K562 (cell line): ENCODE measurements around the gene PIGX. TPM values are rescaled to one million over a fixed set of nuclear protein-coding genes. Genes with fewer than 3 reads are reported as not detected.
A peak's percentile ranks its signal among the peaks of the same experiment; 100 is the strongest.

ENCODE experiments used
- CEBPG ChIP-seq, 3 experiments: fragments of 200-800 bp in 1 of 3; sonication (Bioruptor generic) in 1 of 3; sonication (generic) in 1 of 3; formaldehyde crosslinking in 1 of 3; IDR thresholded peaks in 2 of 3; conservative IDR thresholded peaks in 1 of 3; 2 replicates each; pipeline versions ENCODE4 v1.6.1 to v1.8.0; 2016 to 2022; ENCODE audit warnings: missing compliant biosample characterization in 2 of 3, missing genetic modification characterization in 2 of 3, mild to moderate bottlenecking in 1 of 3, missing genetic modification reagents in 1 of 3
- KAT7 ChIP-seq: sonication (generic); formaldehyde crosslinking; IDR thresholded peaks from 2 replicates; pipeline ENCODE4 v1.8.0; 2022; ENCODE audit warnings: missing genetic modification reagents, mild to moderate bottlenecking, borderline replicate concordance
- NFYB ChIP-seq: IDR thresholded peaks from 2 replicates; pipeline ENCODE4 v1.6.1; 2011; ENCODE audit warnings: mild to moderate bottlenecking, moderate library complexity; ENCODE audit not compliant: insufficient read length; ENCODE audit errors: extremely low read depth
- NR2C2 ChIP-seq, 2 experiments: fragments of 200-800 bp in 1 of 2; sonication (Bioruptor generic) in 1 of 2; sonication (generic) in 1 of 2; formaldehyde crosslinking in 1 of 2; IDR thresholded peaks; 2 replicates each; pipeline versions ENCODE4 v1.6.1 to v1.8.0; 2016 to 2022; ENCODE audit warnings: mild to moderate bottlenecking in 1 of 2, missing compliant biosample characterization in 1 of 2, missing genetic modification characterization in 1 of 2, missing genetic modification reagents in 1 of 2
- PHB2 ChIP-seq: fragments of 450-650 bp; IDR thresholded peaks from 2 replicates; pipeline ENCODE4 v1.6.1; 2017; ENCODE audit warnings: low read depth
- RAD51 ChIP-seq: fragments of 450-650 bp; IDR thresholded peaks from 2 replicates; pipeline ENCODE4 v1.7.1; 2016; ENCODE audit warnings: low read depth, mild to moderate bottlenecking, borderline replicate concordance
- TFAM ChIP-seq: fragments of 250-450 bp; sonication (Bioruptor Pico); conservative IDR thresholded peaks from 2 replicates; pipeline ENCODE4 v1.5.0; 2021; ENCODE audit warnings: mild to moderate bottlenecking, moderate library complexity
- TSC22D4 ChIP-seq: fragments of 450-650 bp; IDR thresholded peaks from 2 replicates; pipeline ENCODE4 v1.6.1; 2016; ENCODE audit warnings: missing genetic modification characterization, missing biosample characterization, control low read depth
- ZC3H4 ChIP-seq: sonication (generic); formaldehyde crosslinking; IDR thresholded peaks from 2 replicates; pipeline ENCODE4 v1.9.0; 2021; ENCODE audit warnings: missing genetic modification reagents, borderline replicate concordance
- polyA plus RNA-seq, 8 experiments: library from polyadenylated mRNA; depleted of rRNA in 4 of 8; stranded (reverse) in 5 of 8; unstranded in 3 of 8; fragments of >200 nt; fragmentation: Nextera tagmentation in 2 of 8; fragmentation: Illumina TruSeq in 1 of 8; extraction: Ambion mirVana in 2 of 8; extraction: Trizol in 1 of 8; gene quantifications; 2 replicates each; pipeline versions ENCODE4 v1.2.1 to v1.2.3, GENCODE V29; 2011 to 2014; ENCODE audit warnings: inconsistent platforms in 1 of 8, missing spikeins in 1 of 8
- total RNA-seq, 7 experiments: library from RNA; depleted of rRNA in 6 of 7; stranded (reverse); fragments of >200 nt in 6 of 7; fragmentation: Illumina TruSeq in 2 of 7; extraction: Trizol in 2 of 7; gene quantifications; 2 replicates each; pipeline versions ENCODE4 v1.2.1 to v1.2.3, GENCODE V29; 2011 to 2021; ENCODE audit warnings: low replicate concordance in 1 of 7
- TF ChIP-seq, protein P1 (sequence below), 2 experiments: fragments of 450-650 bp in 1 of 2; IDR thresholded peaks; 2 replicates each; pipeline ENCODE4 v1.6.1; 2011 to 2017; ENCODE audit warnings: low read depth in 2 of 2, antibody characterized with exemption in 1 of 2, borderline replicate concordance in 1 of 2, low read length in 1 of 2, mild to moderate bottlenecking in 1 of 2, mixed read lengths in 1 of 2; ENCODE audit not compliant: control insufficient read depth in 1 of 2
- TF ChIP-seq, protein P2 (sequence below), 2 experiments: fragments of 450-650 bp; IDR thresholded peaks; 2 replicates each; pipeline ENCODE4 v1.6.1; 2016
- TF ChIP-seq, protein P3 (sequence below): sonication (generic); formaldehyde crosslinking; IDR thresholded peaks from 2 replicates; pipeline ENCODE4 v1.9.0; 2022; ENCODE audit warnings: mild to moderate bottlenecking, missing genetic modification reagents
- TF ChIP-seq, protein P4 (sequence below), 2 experiments: fragments of 450-650 bp in 1 of 2; sonication (generic) in 1 of 2; formaldehyde crosslinking; conservative IDR thresholded peaks; 2 replicates each; pipeline versions ENCODE4 v1.4.0 to v1.8.1; 2020 to 2022; ENCODE audit warnings: mild to moderate bottlenecking in 1 of 2, missing genetic modification reagents in 1 of 2
- TF ChIP-seq, protein P5 (sequence below): fragments of 450-650 bp; formaldehyde crosslinking; IDR thresholded peaks from 2 replicates; pipeline ENCODE4 v1.4.0; 2022; ENCODE audit warnings: mild to moderate bottlenecking, moderate library complexity
- TF ChIP-seq, protein P6 (sequence below), 2 experiments: fragments of 200-800 bp in 1 of 2; sonication (Bioruptor generic) in 1 of 2; sonication (generic) in 1 of 2; formaldehyde crosslinking in 1 of 2; IDR thresholded peaks in 1 of 2; conservative IDR thresholded peaks in 1 of 2; 2 replicates each; pipeline versions ENCODE4 v1.5.0 to v1.6.1; 2016 to 2020; ENCODE audit warnings: missing compliant biosample characterization in 1 of 2, missing genetic modification characterization in 1 of 2, missing genetic modification reagents in 1 of 2

Gene PIGX
- total and polyA plus RNA-seq, 9 of the 15 experiments (the other 6 are each of a cell fraction or from before 2014, with no cell fraction given), result 3.7 to 36.3 (median 26.9) TPM

DNA sequence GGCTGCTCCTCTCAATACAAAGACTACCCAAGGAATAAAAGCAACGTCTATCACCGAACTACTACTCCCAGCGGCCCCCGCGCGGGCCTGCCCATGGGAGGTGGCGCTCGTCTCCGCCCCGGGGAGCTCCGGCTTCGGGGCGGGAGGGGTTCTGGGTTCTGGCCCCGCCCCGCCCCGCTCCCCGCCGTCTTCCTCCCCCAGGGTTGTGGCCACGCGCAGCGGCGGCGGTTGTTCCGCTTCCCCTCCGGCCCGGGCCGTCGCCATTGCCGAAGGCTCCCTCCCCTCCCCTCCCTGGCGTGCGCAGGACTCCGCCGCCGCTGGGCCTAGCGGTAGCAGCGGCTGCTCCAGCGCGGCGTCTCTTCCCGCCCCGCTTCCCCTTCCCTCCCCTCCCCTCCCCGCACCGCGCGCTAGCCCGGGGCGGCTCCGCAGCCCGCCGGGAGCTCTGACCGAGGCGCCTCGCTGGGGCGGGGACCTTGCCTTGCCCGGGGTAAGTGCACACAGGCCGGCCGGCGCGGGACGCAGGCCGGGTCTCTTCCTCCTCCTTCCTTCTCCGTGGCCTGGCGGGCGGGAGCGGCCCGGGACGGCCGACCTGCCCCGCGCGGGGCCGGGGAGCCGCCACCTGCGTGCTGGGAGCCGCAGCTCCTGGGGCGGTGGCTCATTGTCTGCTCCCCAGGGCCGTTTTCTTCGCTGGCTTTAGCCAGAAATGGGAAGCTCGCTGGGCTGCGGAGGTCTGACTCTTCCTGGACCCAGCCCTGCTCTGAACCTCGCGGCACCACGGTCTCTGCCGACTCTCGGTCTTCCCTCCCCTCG, 27.7 kb downstream of the PIGX start, which contains the start of gene PAK2 (continued):
- TF ChIP-seq, protein P1, sequence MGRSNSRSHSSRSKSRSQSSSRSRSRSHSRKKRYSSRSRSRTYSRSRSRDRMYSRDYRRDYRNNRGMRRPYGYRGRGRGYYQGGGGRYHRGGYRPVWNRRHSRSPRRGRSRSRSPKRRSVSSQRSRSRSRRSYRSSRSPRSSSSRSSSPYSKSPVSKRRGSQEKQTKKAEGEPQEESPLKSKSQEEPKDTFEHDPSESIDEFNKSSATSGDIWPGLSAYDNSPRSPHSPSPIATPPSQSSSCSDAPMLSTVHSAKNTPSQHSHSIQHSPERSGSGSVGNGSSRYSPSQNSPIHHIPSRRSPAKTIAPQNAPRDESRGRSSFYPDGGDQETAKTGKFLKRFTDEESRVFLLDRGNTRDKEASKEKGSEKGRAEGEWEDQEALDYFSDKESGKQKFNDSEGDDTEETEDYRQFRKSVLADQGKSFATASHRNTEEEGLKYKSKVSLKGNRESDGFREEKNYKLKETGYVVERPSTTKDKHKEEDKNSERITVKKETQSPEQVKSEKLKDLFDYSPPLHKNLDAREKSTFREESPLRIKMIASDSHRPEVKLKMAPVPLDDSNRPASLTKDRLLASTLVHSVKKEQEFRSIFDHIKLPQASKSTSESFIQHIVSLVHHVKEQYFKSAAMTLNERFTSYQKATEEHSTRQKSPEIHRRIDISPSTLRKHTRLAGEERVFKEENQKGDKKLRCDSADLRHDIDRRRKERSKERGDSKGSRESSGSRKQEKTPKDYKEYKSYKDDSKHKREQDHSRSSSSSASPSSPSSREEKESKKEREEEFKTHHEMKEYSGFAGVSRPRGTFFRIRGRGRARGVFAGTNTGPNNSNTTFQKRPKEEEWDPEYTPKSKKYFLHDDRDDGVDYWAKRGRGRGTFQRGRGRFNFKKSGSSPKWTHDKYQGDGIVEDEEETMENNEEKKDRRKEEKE (IDR thresholded peaks at IDR 0.05; ENCODE audit: borderline replicate concordance in 1 of 2, control insufficient read depth in 1 of 2, low read depth in 2 of 2, low read length in 1 of 2), result no peak
- no peak for TF ChIP-seq PHB2
- TF ChIP-seq CEBPG (CRISPR knock-in tag; IDR thresholded peaks at IDR 0.05), result no peak
- no peak for TF ChIP-seq CEBPG (tag; conservative IDR thresholded peaks at IDR 0.05 in 1 of 2, IDR thresholded peaks at IDR 0.05 in 1 of 2)
- TF ChIP-seq RAD51, result no peak
- TF ChIP-seq, protein P2, sequence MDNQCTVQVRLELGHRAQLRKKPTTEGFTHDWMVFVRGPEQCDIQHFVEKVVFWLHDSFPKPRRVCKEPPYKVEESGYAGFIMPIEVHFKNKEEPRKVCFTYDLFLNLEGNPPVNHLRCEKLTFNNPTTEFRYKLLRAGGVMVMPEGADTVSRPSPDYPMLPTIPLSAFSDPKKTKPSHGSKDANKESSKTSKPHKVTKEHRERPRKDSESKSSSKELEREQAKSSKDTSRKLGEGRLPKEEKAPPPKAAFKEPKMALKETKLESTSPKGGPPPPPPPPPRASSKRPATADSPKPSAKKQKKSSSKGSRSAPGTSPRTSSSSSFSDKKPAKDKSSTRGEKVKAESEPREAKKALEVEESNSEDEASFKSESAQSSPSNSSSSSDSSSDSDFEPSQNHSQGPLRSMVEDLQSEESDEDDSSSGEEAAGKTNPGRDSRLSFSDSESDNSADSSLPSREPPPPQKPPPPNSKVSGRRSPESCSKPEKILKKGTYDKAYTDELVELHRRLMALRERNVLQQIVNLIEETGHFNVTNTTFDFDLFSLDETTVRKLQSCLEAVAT (IDR thresholded peaks at IDR 0.05), result no peak; a peak in 1 of 4 replicates
- peak; percentile 65; the same call in 1 of the 2 replicates for TF ChIP-seq KAT7
- TF ChIP-seq ZC3H4 (CRISPR knock-in tag), result no peak
- TF ChIP-seq, protein P3, sequence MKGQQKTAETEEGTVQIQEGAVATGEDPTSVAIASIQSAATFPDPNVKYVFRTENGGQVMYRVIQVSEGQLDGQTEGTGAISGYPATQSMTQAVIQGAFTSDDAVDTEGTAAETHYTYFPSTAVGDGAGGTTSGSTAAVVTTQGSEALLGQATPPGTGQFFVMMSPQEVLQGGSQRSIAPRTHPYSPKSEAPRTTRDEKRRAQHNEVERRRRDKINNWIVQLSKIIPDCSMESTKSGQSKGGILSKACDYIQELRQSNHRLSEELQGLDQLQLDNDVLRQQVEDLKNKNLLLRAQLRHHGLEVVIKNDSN (CRISPR knock-in tag), result no peak
- no peak for TF ChIP-seq TSC22D4 (tag)
- TF ChIP-seq, protein P4, sequence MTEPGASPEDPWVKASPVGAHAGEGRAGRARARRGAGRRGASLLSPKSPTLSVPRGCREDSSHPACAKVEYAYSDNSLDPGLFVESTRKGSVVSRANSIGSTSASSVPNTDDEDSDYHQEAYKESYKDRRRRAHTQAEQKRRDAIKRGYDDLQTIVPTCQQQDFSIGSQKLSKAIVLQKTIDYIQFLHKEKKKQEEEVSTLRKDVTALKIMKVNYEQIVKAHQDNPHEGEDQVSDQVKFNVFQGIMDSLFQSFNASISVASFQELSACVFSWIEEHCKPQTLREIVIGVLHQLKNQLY (CRISPR knock-in tag; conservative IDR thresholded peaks at IDR 0.05), result no peak
- TF ChIP-seq NR2C2 (CRISPR knock-in tag; IDR thresholded peaks at IDR 0.05), result 0 out of 2 replicates have a peak, but pooled peaks have one; percentile 34
- TF ChIP-seq NR2C2 (tag; IDR thresholded peaks at IDR 0.05), result peak; percentile 50; the same call in 1 of the 2 replicates
- no peak for TF ChIP-seq TFAM
- TF ChIP-seq, protein P5, sequence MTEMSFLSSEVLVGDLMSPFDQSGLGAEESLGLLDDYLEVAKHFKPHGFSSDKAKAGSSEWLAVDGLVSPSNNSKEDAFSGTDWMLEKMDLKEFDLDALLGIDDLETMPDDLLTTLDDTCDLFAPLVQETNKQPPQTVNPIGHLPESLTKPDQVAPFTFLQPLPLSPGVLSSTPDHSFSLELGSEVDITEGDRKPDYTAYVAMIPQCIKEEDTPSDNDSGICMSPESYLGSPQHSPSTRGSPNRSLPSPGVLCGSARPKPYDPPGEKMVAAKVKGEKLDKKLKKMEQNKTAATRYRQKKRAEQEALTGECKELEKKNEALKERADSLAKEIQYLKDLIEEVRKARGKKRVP (CRISPR knock-in tag), result no peak
- TF ChIP-seq NFYB, result no peak
- TF ChIP-seq, protein P6, sequence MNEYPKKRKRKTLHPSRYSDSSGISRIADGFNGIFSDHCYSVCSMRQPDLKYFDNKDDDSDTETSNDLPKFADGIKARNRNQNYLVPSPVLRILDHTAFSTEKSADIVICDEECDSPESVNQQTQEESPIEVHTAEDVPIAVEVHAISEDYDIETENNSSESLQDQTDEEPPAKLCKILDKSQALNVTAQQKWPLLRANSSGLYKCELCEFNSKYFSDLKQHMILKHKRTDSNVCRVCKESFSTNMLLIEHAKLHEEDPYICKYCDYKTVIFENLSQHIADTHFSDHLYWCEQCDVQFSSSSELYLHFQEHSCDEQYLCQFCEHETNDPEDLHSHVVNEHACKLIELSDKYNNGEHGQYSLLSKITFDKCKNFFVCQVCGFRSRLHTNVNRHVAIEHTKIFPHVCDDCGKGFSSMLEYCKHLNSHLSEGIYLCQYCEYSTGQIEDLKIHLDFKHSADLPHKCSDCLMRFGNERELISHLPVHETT (CRISPR knock-in tag; conservative IDR thresholded peaks at IDR 0.05 in 1 of 2, IDR thresholded peaks at IDR 0.05 in 1 of 2), result peak in 1 of 2 experiments; percentile 100; a peak in 2 of 4 replicates
